Measurements from ENCODE around the gene HBG1. TPM values are rescaled to one million over a fixed set of nuclear protein-coding genes. Genes with fewer than 3 reads are reported as not detected.

HBG1 gene
- total RNA-seq, 1 experiment from 2014 or later, result not detected

DNA sequence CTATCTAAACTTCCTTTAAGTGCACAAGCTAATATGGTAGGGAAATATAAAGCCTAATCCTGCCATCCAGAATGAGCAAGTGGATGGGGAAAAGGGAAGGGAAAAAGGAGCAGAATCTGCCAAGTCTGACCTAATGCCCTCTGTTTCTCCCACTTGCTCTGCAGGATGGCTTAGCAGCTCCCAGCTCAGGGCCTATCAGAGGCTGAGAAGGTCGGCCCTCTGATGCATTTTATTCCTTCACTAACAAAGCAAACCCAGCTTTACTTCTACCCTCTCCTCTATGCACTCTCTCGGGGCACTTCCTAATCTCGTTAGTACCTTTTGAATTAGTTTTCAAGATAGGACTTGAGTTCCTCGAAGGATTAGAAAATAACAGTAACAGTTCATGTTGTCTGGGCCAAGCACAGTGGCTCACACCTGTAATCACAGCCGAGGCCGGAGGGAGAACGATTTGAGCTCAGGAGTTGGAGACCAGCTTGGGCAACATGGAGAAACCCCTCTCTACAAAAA, 39.2 kb downstream of the HBG1 start:
- no peak overlapping the region for H3K4me3 ChIP-seq (ENCODE audit: low read length)
- no peak overlapping the region for H3K9ac ChIP-seq (ENCODE audit: low read length)
- no peak overlapping the region for H3K27ac ChIP-seq (ENCODE audit: low read length)
- DNase-seq, result no peak
- H3F3A ChIP-seq (ENCODE audit: low read length, unreplicated experiment), result no peaks in the 10 kb centered on the region
- ChIA-PET POLR2A (ENCODE audit: unreplicated experiment) (no interaction called here), CTCF (no interaction called here)
- H3K36me3 ChIP-seq (ENCODE audit: low read depth, low read length), result no peaks in the 10 kb centered on the region
- no peaks in the 10 kb centered on the region for H3K9me2 ChIP-seq (replicated peaks; ENCODE audit: low read length)
- no peak for TF ChIP-seq EZH2 (IDR thresholded peaks at IDR 0.05; ENCODE audit: low read length, unreplicated experiment)
- TF ChIP-seq EZH2phosphoT487 (IDR thresholded peaks at IDR 0.05; ENCODE audit: borderline replicate concordance, low read length), result no peak
- TF ChIP-seq, protein P1, sequence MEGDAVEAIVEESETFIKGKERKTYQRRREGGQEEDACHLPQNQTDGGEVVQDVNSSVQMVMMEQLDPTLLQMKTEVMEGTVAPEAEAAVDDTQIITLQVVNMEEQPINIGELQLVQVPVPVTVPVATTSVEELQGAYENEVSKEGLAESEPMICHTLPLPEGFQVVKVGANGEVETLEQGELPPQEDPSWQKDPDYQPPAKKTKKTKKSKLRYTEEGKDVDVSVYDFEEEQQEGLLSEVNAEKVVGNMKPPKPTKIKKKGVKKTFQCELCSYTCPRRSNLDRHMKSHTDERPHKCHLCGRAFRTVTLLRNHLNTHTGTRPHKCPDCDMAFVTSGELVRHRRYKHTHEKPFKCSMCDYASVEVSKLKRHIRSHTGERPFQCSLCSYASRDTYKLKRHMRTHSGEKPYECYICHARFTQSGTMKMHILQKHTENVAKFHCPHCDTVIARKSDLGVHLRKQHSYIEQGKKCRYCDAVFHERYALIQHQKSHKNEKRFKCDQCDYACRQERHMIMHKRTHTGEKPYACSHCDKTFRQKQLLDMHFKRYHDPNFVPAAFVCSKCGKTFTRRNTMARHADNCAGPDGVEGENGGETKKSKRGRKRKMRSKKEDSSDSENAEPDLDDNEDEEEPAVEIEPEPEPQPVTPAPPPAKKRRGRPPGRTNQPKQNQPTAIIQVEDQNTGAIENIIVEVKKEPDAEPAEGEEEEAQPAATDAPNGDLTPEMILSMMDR (conservative IDR thresholded peaks at IDR 0.05; ENCODE audit: low read depth, low read length), result no peak
- BruUV-seq (replicated peaks), result no TSS peak
- H3K27me3 ChIP-seq (ENCODE audit: low read length), result no peaks in the 10 kb centered on the region
- H4K20me1 ChIP-seq (ENCODE audit: low read length), result no peaks in the 10 kb centered on the region
- intact Hi-C loops (cut with micrococcal nuclease), result no loop called here
- H3K9me3 ChIP-seq (ENCODE audit: low read length), result no peaks in the 10 kb centered on the region
- H3K79me2 ChIP-seq (ENCODE audit: low read length), result no peaks in the 10 kb centered on the region
- no peak overlapping the region for H2AFZ ChIP-seq (ENCODE audit: low read length)
- H3K4me2 ChIP-seq (ENCODE audit: low read length), result no peak overlapping the region
- ATAC-seq, result no peak
- H3K4me1 ChIP-seq (ENCODE audit: insufficient read depth, low read length), result no peaks in the 10 kb centered on the region

GRCh38 chr11:5204787-5205186, 44.9 kb downstream of the HBG1 start:
- DNase-seq, result peak; percentile 59
- Histone ChIP-seq H3K9me3 (ENCODE audit: low read length) (no peaks in the 10 kb centered on the region), H3K79me2 (ENCODE audit: low read length) (no peaks in the 10 kb centered on the region), H3K4me1 (ENCODE audit: insufficient read depth, low read length) (no peaks in the 10 kb centered on the region), H3K4me3 (ENCODE audit: low read length) (no peak overlapping the region), H3K27me3 (ENCODE audit: low read length) (no peaks in the 10 kb centered on the region), H3K27ac (ENCODE audit: low read length) (no peak overlapping the region), H3K4me2 (ENCODE audit: low read length) (no peak overlapping the region), H3K9ac (ENCODE audit: low read length) (no peak overlapping the region), H4K20me1 (ENCODE audit: low read length) (no peaks in the 10 kb centered on the region), H3F3A (ENCODE audit: low read length, unreplicated experiment) (no peaks in the 10 kb centered on the region), H2AFZ (ENCODE audit: low read length) (no peak overlapping the region), H3K9me2 (replicated peaks; ENCODE audit: low read length) (no peaks in the 10 kb centered on the region), H3K36me3 (ENCODE audit: low read depth, low read length) (no peaks in the 10 kb centered on the region)
- intact Hi-C loops (cut with micrococcal nuclease), result loop anchor here (1.0 to 10.0 kb wide), 3 partner anchors 87 to 600 kb away; partner anchors contain the start of gene OR52N2
- no TSS peak for BruUV-seq (replicated peaks)
- ChIA-PET CTCF (no interaction called here), POLR2A (ENCODE audit: unreplicated experiment) (no interaction called here)
- ATAC-seq, result peak; percentile 82
- TF ChIP-seq EZH2 (IDR thresholded peaks at IDR 0.05; ENCODE audit: low read length, unreplicated experiment), result no peak
- no peak for TF ChIP-seq EZH2phosphoT487 (IDR thresholded peaks at IDR 0.05; ENCODE audit: borderline replicate concordance, low read length)
- TF ChIP-seq, protein P1 (conservative IDR thresholded peaks at IDR 0.05; ENCODE audit: low read depth, low read length), result peak; percentile 62

- Histone ChIP-seq H3K4me2 (ENCODE audit: low read length) (no peak overlapping the region), H2AFZ (ENCODE audit: low read length) (no peak overlapping the region), H3K9ac (ENCODE audit: low read length) (no peak overlapping the region), H3F3A (ENCODE audit: low read length, unreplicated experiment) (no peaks in the 10 kb centered on the region), H3K9me2 (replicated peaks; ENCODE audit: low read length) (no peaks in the 10 kb centered on the region), H3K27ac (ENCODE audit: low read length) (no peak overlapping the region), H3K4me3 (ENCODE audit: low read length) (no peak overlapping the region), H3K36me3 (ENCODE audit: low read depth, low read length) (no peaks in the 10 kb centered on the region), H3K4me1 (ENCODE audit: insufficient read depth, low read length) (no peaks in the 10 kb centered on the region), H3K9me3 (ENCODE audit: low read length) (no peaks in the 10 kb centered on the region), H4K20me1 (ENCODE audit: low read length) (no peaks in the 10 kb centered on the region), H3K79me2 (ENCODE audit: low read length) (no peaks in the 10 kb centered on the region), H3K27me3 (ENCODE audit: low read length) (no peaks in the 10 kb centered on the region)
- ChIA-PET POLR2A (ENCODE audit: unreplicated experiment) (no interaction called here), CTCF (no interaction called here)
- DNase-seq, result no peak
- ATAC-seq, result no peak
- intact Hi-C loops (cut with micrococcal nuclease), result loop anchor here (10.0 kb wide), 1 partner anchor 601 kb away; the partner anchor contains the start of gene OR52N2
- TF ChIP-seq EZH2phosphoT487 (IDR thresholded peaks at IDR 0.05; ENCODE audit: borderline replicate concordance, low read length) (no peak), EZH2 (IDR thresholded peaks at IDR 0.05; ENCODE audit: low read length, unreplicated experiment) (no peak)
- TF ChIP-seq, protein P1 (conservative IDR thresholded peaks at IDR 0.05; ENCODE audit: low read depth, low read length), result no peak
- no TSS peak for BruUV-seq (replicated peaks)
These were observed 46.3 kb downstream of the HBG1 start for GRCh38 chr11:5203366-5203765.
